ENCODE results near the gene NDUFAF8. TPM values are rescaled to one million over a fixed set of nuclear protein-coding genes. Genes with fewer than 3 reads are reported as not detected.

The NDUFAF8 gene
- total RNA-seq, 2 donors from 2014 or later = 20.8 to 26.5 TPM

DNA sequence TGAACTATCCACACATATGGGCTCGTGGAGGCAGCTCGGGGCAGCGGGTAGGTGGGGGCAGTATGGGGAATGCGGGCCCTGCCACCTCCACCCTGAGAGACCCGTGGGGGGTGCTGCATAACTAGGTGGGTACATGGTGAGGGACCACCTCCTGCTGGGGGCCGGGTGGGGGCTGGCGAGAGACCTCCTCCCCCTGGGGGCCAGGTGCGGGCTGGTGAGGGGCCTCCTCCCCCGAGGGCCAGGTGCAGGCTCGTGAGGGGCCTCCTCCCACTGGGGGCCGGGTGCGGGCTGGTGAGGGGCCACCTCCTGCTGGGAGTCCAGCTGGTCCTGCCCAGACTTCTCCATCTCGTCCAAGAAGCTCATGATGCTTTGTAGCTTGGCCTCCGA, 41.7 kb upstream of the NDUFAF8 start:
- H3K27ac ChIP-seq = no peak overlapping the region
- H3K27me3 ChIP-seq = no peaks in the 10 kb centered on the region
- no peaks in the 10 kb centered on the region for H3K9me3 ChIP-seq
- ATAC-seq (no peak), DNase-seq (no peak)
- no peak overlapping the region for H3K4me3 ChIP-seq
- intact Hi-C loops (cut with DNase I) = loop anchor here (5.0 kb wide), 1 partner anchor 55 kb away; no protein-coding TSS in a partner anchor
- TF ChIP-seq, protein P1, sequence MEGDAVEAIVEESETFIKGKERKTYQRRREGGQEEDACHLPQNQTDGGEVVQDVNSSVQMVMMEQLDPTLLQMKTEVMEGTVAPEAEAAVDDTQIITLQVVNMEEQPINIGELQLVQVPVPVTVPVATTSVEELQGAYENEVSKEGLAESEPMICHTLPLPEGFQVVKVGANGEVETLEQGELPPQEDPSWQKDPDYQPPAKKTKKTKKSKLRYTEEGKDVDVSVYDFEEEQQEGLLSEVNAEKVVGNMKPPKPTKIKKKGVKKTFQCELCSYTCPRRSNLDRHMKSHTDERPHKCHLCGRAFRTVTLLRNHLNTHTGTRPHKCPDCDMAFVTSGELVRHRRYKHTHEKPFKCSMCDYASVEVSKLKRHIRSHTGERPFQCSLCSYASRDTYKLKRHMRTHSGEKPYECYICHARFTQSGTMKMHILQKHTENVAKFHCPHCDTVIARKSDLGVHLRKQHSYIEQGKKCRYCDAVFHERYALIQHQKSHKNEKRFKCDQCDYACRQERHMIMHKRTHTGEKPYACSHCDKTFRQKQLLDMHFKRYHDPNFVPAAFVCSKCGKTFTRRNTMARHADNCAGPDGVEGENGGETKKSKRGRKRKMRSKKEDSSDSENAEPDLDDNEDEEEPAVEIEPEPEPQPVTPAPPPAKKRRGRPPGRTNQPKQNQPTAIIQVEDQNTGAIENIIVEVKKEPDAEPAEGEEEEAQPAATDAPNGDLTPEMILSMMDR (IDR thresholded peaks at IDR 0.05) = no peak
- TF ChIP-seq POLR2A (IDR thresholded peaks at IDR 0.05) = no peak
- 83 to 100% methylated on average over 1 to 6 of the region's 14 CpGs for WGBS, 2 donors
- H3K36me3 ChIP-seq (replicated peaks in 1 of 2; ENCODE audit: insufficient read depth in 1 of 2, low read depth in 2 of 2) = no peaks in the 10 kb centered on the region
- peaks cover 9% of the 10 kb centered on the region for H3K4me1 ChIP-seq

DNA sequence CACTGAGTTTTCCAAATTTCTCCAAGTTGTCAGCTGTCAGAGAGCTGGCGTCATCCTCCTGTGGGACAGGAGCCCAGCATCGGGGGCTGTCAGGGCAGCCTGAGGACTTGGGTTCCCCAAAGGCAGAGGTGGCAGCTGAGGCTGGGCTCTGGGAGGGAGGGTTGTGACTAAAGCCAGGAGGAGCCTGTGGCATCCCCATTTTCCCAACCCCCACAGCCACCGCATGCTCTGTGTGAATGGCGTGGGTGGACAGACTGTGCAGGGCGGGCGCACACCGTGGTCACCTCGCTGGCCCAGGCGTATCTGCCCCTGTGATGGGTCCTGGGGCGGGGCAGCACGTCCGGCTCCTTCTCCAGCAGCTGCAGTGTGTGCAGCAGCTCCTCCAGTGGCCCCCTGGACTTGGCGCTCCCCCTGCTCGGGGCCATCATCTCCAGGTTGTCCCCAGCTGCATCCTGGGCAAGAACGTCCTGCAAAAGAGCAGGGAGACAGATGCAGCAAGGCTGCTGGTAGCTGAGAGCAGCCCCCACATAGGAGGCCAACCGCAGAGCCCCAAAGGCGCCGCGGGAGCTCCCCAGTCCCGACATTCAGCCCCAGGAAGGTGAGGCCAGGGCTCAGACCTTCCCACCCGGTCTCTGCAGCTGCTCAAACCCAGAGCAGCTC, 41.2 kb upstream of the NDUFAF8 start:
- no peaks in the 10 kb centered on the region for H3K9me3 ChIP-seq
- no peaks in the 10 kb centered on the region for H3K36me3 ChIP-seq (replicated peaks in 1 of 2; ENCODE audit: insufficient read depth in 1 of 2, low read depth in 2 of 2)
- TF ChIP-seq, protein P1 (IDR thresholded peaks at IDR 0.05) = no peak
- no peak for TF ChIP-seq POLR2A (IDR thresholded peaks at IDR 0.05)
- no peak for ATAC-seq
- H3K4me3 ChIP-seq = no peak overlapping the region
- H3K27ac ChIP-seq = no peak overlapping the region
- H3K4me1 ChIP-seq = peaks cover 9% of the 10 kb centered on the region
- no peaks in the 10 kb centered on the region for H3K27me3 ChIP-seq
- intact Hi-C loops (cut with DNase I) = loop anchor here (5.0 kb wide), 1 partner anchor 56 kb away; no protein-coding TSS in a partner anchor
- WGBS, 2 donors = 86 to 100% methylated on average over 2 to 14 of the region's 21 CpGs
- DNase-seq = no peak

DNA sequence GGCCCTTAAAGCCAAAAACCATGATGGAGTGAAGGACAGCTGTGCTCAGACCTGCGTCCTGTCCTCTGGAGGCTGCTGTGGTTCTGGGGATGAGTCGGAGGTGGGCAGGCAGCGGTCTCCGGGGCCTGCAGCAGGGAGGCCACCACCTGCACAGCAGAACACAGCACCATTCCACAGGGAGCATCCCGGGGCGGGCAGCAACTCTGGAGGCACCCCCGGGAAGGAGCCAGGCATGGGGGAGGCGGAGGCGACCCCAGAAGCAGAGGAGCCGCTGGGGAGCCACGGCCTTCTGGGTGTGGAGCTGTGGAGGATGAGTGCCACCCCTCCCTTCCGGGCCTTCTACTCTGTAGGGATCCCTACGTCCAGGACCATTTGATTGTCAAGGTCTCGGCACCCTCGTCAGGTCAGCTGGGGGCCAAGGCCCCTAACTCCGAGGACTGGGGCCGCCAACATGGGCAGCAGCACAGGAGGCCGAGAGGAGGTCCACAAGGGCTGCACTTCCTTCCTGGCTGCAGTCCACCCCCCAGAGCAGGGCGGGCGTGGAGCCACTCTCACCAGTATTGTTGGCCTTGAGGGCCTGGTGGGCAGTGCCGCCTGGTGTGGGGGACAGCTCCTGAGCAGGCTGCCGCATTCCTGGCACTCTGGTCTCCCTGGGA, 40.2 kb upstream of the NDUFAF8 start:
- no peaks in the 10 kb centered on the region for H3K36me3 ChIP-seq (replicated peaks in 1 of 2; ENCODE audit: insufficient read depth in 1 of 2, low read depth in 2 of 2)
- WGBS, 2 donors = 89 to 95% methylated on average over 7 to 20 of the region's 22 CpGs
- ATAC-seq (no peak), DNase-seq (no peak)
- intact Hi-C loops (cut with DNase I) = loop anchor here (5.0 kb wide), 1 partner anchor 57 kb away; no protein-coding TSS in a partner anchor
- no peak overlapping the region for H3K27ac ChIP-seq
- H3K4me3 ChIP-seq = no peak overlapping the region
- H3K9me3 ChIP-seq = no peaks in the 10 kb centered on the region
- TF ChIP-seq, protein P1 (IDR thresholded peaks at IDR 0.05) = no peak
- TF ChIP-seq POLR2A (IDR thresholded peaks at IDR 0.05) = no peak
- peaks cover 9% of the 10 kb centered on the region for H3K4me1 ChIP-seq
- H3K27me3 ChIP-seq = no peaks in the 10 kb centered on the region

DNA sequence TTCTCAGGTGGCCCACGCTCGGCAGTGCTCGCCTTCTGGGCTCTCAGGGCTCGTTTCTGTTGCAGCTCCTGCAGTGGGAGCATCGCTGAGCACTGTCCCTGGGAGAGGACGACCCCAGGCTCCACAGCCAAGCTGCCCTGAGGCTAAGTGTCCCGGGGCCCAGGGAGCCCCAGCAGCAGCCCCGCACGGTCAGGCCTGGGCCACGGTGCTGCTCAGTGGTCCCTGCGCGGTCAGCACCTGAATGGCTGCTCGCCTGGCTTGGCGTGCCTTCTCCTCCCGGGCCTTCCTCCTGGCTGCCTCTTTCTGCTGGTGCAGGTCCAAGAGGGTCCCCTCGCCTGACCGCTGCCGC, 39.7 kb upstream of the NDUFAF8 start:
- Histone ChIP-seq H3K27me3 (no peaks in the 10 kb centered on the region), H3K36me3 (replicated peaks in 1 of 2; ENCODE audit: insufficient read depth in 1 of 2, low read depth in 2 of 2) (no peaks in the 10 kb centered on the region), H3K9me3 (no peaks in the 10 kb centered on the region), H3K4me3 (no peak overlapping the region), H3K27ac (no peak overlapping the region), H3K4me1 (peaks cover 9% of the 10 kb centered on the region)
- DNase-seq (no peak), ATAC-seq (no peak)
- TF ChIP-seq POLR2A (IDR thresholded peaks at IDR 0.05) = no peak
- TF ChIP-seq, protein P1 (IDR thresholded peaks at IDR 0.05) = no peak
- 91 to 100% methylated on average over 5 to 18 of the region's 18 CpGs for WGBS, 2 donors
- intact Hi-C loops (cut with DNase I) = loop anchor here (5.0 kb wide), 1 partner anchor 57 kb away; no protein-coding TSS in a partner anchor

Data from body of pancreas (tissue), 4 donors.